Activated CD4-positive, alpha-beta memory T cell treated with anti-CD3 and anti-CD28 coated beads for 36 hours (primary cell): ENCODE measurements around the gene IRAK3. TPM values are rescaled to one million over a fixed set of nuclear protein-coding genes. Genes with fewer than 3 reads are reported as not detected.

Source experiments
- CTCF ChIA-PET: fragments of 350-600 bp; sonication (Branson Sonifier 250); formaldehyde crosslinking; loops from one replicate; lab custom pipeline; 2021; ENCODE audit warnings: antibody characterized with exemption, inconsistent platforms; lab: Charles Lee
- POLR2A ChIA-PET: fragments of 350-600 bp; sonication (Branson Sonifier 250); formaldehyde crosslinking; loops from one replicate; lab custom pipeline; 2021; ENCODE audit warnings: antibody characterized with exemption; lab: Charles Lee
- DNase-seq: peaks from one replicate; pipeline ENCODE4 v3.0.0-alpha.2; 2020
- H3K27ac Mint-ChIP-seq: one replicate; pipeline ENCODE4 v1.8.0; 2021; ENCODE audit warnings: mixed read lengths
- H3K27me3 Mint-ChIP-seq: one replicate; pipeline ENCODE4 v1.8.0; 2021; ENCODE audit warnings: mixed read lengths
- H3K36me3 Mint-ChIP-seq: one replicate; pipeline ENCODE4 v1.8.0; 2021; ENCODE audit warnings: mixed read lengths
- H3K4me1 Mint-ChIP-seq: one replicate; pipeline ENCODE4 v1.8.0; 2021; ENCODE audit warnings: low read depth, mixed read lengths
- H3K4me3 Mint-ChIP-seq: one replicate; pipeline ENCODE4 v1.8.0; 2021; ENCODE audit warnings: mild to moderate bottlenecking, mixed read lengths
- H3K9me3 Mint-ChIP-seq: one replicate; pipeline ENCODE4 v1.8.0; 2021; ENCODE audit warnings: mixed read lengths
- intact Hi-C: fragments of 100-400 bp; cut with micrococcal nuclease; formaldehyde crosslinking; loops from one replicate; pipeline ENCODE4 v1.15.1; 2023
- total RNA-seq, 2 experiments: library from RNA; stranded (reverse); gene quantifications; one replicate each; pipeline ENCODE4 v1.2.3, GENCODE V29; 2021

Gene IRAK3
- total RNA-seq, 2 experiments from 2014 or later: 0.45 to 0.46 TPM

DNA sequence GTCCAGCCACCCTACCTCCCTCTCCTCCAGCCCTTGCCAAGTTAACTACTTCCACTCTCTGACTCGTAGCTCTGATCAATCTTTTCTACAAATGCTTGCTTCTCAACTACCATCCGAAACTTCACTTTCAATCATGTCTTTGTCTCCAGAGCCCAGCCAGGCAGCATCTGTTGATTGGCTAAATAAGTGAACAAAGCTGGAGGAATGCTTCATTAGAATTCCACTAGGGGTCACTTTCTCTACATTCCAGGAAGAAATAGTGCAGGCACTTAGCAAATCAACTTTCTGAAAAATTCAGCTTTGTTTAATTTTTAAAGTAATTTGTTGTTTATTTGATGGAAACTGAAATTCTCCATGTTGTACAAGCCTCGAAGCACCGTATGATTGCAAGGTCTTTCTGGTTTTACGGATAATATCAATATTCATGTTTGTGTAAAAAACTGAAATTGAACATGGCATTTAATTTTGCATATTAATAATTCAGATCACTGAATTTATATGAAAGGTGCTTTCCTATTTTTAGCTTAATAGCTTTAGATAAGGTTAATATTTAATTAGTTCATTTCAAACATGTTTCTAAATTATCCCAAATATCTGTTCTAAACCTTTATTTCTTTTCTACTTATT is 80.9 kb downstream of the IRAK3 start:
- Mint-ChIP-seq H3K4me3 (no peak overlapping the region), H3K27me3 (no peaks in the 10 kb centered on the region), H3K36me3 (no peaks in the 10 kb centered on the region), H3K4me1 (peaks cover 4% of the 10 kb centered on the region), H3K9me3 (no peaks in the 10 kb centered on the region), H3K27ac (no peak overlapping the region)
- intact Hi-C loops: loop anchor here (1.0 kb wide), 2 partner anchors 139 to 424 kb away; no protein-coding TSS in a partner anchor
- DNase-seq: peak; percentile 30
- CTCF ChIA-PET: interaction anchor here (0.7 to 4.1 kb wide), 29 partner anchors 9 to 426 kb away, joined by 3 to 53 read pairs (median 4); partner anchors contain the start of genes HELB and TMBIM4
- POLR2A ChIA-PET: interaction anchor here (0.9 to 1.6 kb wide), 2 partner anchors 33 to 139 kb away, joined by 3 to 9 read pairs; partner anchors contain the start of gene HELB

DNA sequence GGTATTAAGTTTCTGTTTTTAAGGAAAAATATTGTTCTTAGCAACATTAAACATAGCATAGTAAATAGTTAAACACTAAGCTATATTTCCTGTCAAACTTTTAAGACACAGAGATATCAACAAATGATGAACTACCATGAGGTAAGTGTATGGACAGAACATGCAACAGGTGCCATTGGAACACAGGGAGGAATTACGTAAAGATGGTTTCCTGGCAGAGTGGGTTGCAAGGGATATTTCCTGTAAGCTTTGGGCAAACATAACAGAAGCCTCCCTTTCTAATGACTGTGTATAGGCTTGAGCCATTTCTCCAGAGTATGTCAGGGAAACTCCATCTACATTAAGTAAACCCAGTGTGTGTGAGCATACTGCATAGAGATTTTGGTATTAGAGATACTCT is 81.6 kb downstream of the IRAK3 start:
- ChIA-PET POLR2A (interaction anchor here (1.6 kb wide), 1 partner anchor 32 kb away, joined by 9 read pairs; the partner anchor contains the start of gene HELB), CTCF (interaction anchor here (0.7 to 4.1 kb wide), 17 partner anchors 9 to 426 kb away, joined by 3 to 53 read pairs (median 5); partner anchors contain the start of genes HELB and TMBIM4)
- DNase-seq: no peak
- intact Hi-C loops: loop anchor here (1.0 kb wide), 1 partner anchor 139 kb away; no protein-coding TSS in a partner anchor
- Mint-ChIP-seq H3K4me1 (peaks cover 5% of the 10 kb centered on the region), H3K9me3 (no peaks in the 10 kb centered on the region), H3K27ac (no peak overlapping the region), H3K27me3 (no peaks in the 10 kb centered on the region), H3K36me3 (no peaks in the 10 kb centered on the region), H3K4me3 (no peak overlapping the region)

DNA sequence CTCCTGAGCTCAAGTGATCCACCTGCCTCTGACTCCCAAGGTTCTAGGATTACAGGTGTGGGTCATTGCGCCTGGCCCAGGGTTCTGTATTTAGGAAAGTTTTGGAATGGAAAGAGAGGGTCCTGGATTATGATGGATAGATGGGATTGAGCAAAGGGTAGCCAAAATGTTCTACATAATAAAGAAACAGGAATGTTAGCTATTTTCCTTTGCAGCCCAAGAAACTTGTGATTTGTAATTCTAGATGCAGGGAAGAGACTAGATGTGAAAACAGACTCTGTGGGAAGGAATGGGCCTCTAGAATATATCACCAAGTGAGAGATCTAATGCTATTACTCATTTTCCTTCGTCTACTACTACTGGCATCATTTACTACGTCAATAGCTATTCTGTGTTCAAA is 83.6 kb downstream of the IRAK3 start:
- intact Hi-C loops: no loop called here
- H3K9me3 Mint-ChIP-seq: no peaks in the 10 kb centered on the region
- H3K36me3 Mint-ChIP-seq: no peaks in the 10 kb centered on the region
- H3K4me1 Mint-ChIP-seq: peaks cover 14% of the 10 kb centered on the region
- H3K27me3 Mint-ChIP-seq: no peaks in the 10 kb centered on the region
- ChIA-PET CTCF (interaction anchor here (1.6 to 4.1 kb wide), 2 partner anchors 136 to 142 kb away, joined by 3 to 53 read pairs; partner anchors contain the start of gene LLPH), POLR2A (no interaction called here)
- H3K4me3 Mint-ChIP-seq: no peak overlapping the region
- H3K27ac Mint-ChIP-seq: no peak overlapping the region
- DNase-seq: no peak

DNA sequence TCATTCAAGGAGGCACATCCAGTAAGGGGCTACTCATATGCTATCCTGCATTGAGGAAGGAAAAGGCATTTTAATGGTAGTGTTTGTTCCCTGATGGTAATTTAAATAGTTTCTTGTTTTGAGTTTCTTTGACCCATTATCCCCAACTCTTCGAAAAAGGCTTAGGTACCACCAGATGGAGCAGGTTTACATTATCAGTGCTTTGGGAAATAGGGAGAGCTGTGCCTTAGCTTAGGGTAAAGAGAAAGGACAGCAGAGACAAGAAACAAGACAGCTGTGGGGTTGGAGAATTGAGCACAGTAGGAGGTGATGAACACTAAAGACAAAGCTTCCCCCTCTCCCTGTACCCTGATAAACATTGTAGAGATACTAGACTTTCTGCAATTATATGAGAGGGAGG is 84.1 kb downstream of the IRAK3 start:
- intact Hi-C loops: no loop called here
- DNase-seq: no peak
- no peaks in the 10 kb centered on the region for H3K9me3 Mint-ChIP-seq
- ChIA-PET POLR2A (no interaction called here), CTCF (interaction anchor here (1.6 to 4.1 kb wide), 2 partner anchors 136 to 142 kb away, joined by 3 to 53 read pairs; partner anchors contain the start of gene LLPH)
- H3K4me3 Mint-ChIP-seq: no peak overlapping the region
- no peaks in the 10 kb centered on the region for H3K36me3 Mint-ChIP-seq
- H3K27ac Mint-ChIP-seq: no peak overlapping the region
- H3K4me1 Mint-ChIP-seq: peaks cover 14% of the 10 kb centered on the region
- no peaks in the 10 kb centered on the region for H3K27me3 Mint-ChIP-seq

DNA sequence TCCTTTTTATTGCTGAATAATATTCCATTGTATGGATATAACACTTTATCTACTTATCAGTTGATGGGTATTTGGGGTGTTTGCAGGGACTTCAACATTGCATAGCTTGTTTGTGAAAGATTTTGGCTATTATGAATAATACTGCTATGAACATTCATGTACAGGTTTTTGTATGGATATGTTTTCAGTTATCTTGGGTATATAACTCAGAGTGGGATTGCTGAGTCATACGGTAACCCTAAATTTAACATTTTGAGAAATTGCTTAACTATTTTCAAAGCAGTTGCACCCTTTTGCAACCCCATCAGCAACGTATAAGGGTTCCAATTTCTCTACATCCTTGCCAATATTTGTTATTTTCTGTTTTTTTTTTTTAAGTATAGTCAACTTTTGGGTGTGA is 86.0 kb downstream of the IRAK3 start:
- Mint-ChIP-seq H3K27ac (no peak overlapping the region), H3K4me3 (no peak overlapping the region)
- POLR2A ChIA-PET: interaction anchor here (1.0 kb wide), 1 partner anchor 28 kb away, joined by 3 read pairs; the partner anchor contains the start of gene HELB

GRCh38 chr12:66279123-66279712 is 90.2 kb downstream of the IRAK3 start:
- H3K4me3 Mint-ChIP-seq: no peak overlapping the region

More for the DNA sequence above, 86.0 kb downstream of the IRAK3 start:
- intact Hi-C loops: loop anchor here (1.0 to 5.0 kb wide), 2 partner anchors 27 to 108 kb away; partner anchors contain the start of genes HELB and TMBIM4
- Mint-ChIP-seq H3K27me3 (no peaks in the 10 kb centered on the region), H3K9me3 (no peaks in the 10 kb centered on the region), H3K4me1 (peaks cover 24% of the 10 kb centered on the region), H3K36me3 (no peaks in the 10 kb centered on the region)
- CTCF ChIA-PET: interaction anchor here (1.0 kb wide), 1 partner anchor 133 kb away, joined by 3 read pairs; no protein-coding TSS in a partner anchor
- DNase-seq: no peak

GRCh38 chr12:66280561-66280960 is 91.5 kb downstream of the IRAK3 start:
- H3K27me3 Mint-ChIP-seq: no peaks in the 10 kb centered on the region
- H3K9me3 Mint-ChIP-seq: peaks cover 12% of the 10 kb centered on the region
- H3K4me3 Mint-ChIP-seq: no peak overlapping the region
- POLR2A ChIA-PET: no interaction called here
- H3K4me1 Mint-ChIP-seq: peaks cover 39% of the 10 kb centered on the region
- no peak overlapping the region for H3K27ac Mint-ChIP-seq
- DNase-seq: no peak
- CTCF ChIA-PET: no interaction called here
- H3K36me3 Mint-ChIP-seq: peaks cover 1% of the 10 kb centered on the region
- intact Hi-C loops: loop anchor here (10.0 kb wide), 2 partner anchors 64 to 984 kb away; partner anchors contain the start of gene CAND1

More at GRCh38 chr12:66279123-66279712, 90.2 kb downstream of the IRAK3 start:
- ChIA-PET CTCF (interaction anchor here (0.5 to 1.6 kb wide), 16 partner anchors 9 to 430 kb away, joined by 3 to 14 read pairs (median 4); no protein-coding TSS in a partner anchor), POLR2A (interaction anchor here (1.3 kb wide), 1 partner anchor 110 kb away, joined by 4 read pairs; the partner anchor contains the start of gene TMBIM4)
- H3K36me3 Mint-ChIP-seq: peaks cover 1% of the 10 kb centered on the region
- peak; percentile 60 for DNase-seq
- peaks cover 38% of the 10 kb centered on the region for H3K4me1 Mint-ChIP-seq
- intact Hi-C loops: loop anchor here (1.0 to 5.0 kb wide), 2 partner anchors 112 to 130 kb away; partner anchors contain the start of gene TMBIM4
- H3K9me3 Mint-ChIP-seq: peaks cover 12% of the 10 kb centered on the region
- H3K27me3 Mint-ChIP-seq: no peaks in the 10 kb centered on the region
- H3K27ac Mint-ChIP-seq: no peak overlapping the region

GRCh38 chr12:66282244-66282643 is 93.2 kb downstream of the IRAK3 start:
- H3K4me3 Mint-ChIP-seq: no peak overlapping the region
- intact Hi-C loops: loop anchor here (10.0 kb wide), 2 partner anchors 63 to 983 kb away; partner anchors contain the start of gene CAND1
- ChIA-PET POLR2A (no interaction called here), CTCF (interaction anchor here (0.7 kb wide), 1 partner anchor 106 kb away, joined by 3 read pairs; no protein-coding TSS in a partner anchor)
- H3K27me3 Mint-ChIP-seq: no peaks in the 10 kb centered on the region
- peaks cover 12% of the 10 kb centered on the region for H3K9me3 Mint-ChIP-seq
- peaks cover 42% of the 10 kb centered on the region for H3K4me1 Mint-ChIP-seq
- peaks cover 1% of the 10 kb centered on the region for H3K36me3 Mint-ChIP-seq
- DNase-seq: no peak
- H3K27ac Mint-ChIP-seq: no peak overlapping the region

GRCh38 chr12:66287275-66287674 is 98.3 kb downstream of the IRAK3 start:
- DNase-seq: no peak
- Mint-ChIP-seq H3K9me3 (peaks cover 2% of the 10 kb centered on the region), H3K4me1 (peaks cover 64% of the 10 kb centered on the region), H3K36me3 (no peaks in the 10 kb centered on the region), H3K27ac (peak overlapping the region; percentile 44), H3K27me3 (no peaks in the 10 kb centered on the region), H3K4me3 (no peak overlapping the region)
- intact Hi-C loops: loop anchor here (10.0 kb wide), 2 partner anchors 58 to 978 kb away; partner anchors contain the start of gene CAND1
- POLR2A ChIA-PET: no interaction called here
- CTCF ChIA-PET: no interaction called here

GRCh38 chr12:66288121-66288520 is 99.1 kb downstream of the IRAK3 start:
- Mint-ChIP-seq H3K36me3 (no peaks in the 10 kb centered on the region), H3K27me3 (no peaks in the 10 kb centered on the region), H3K9me3 (peaks cover 3% of the 10 kb centered on the region), H3K4me3 (peak overlapping the region; percentile 49), H3K4me1 (peaks cover 62% of the 10 kb centered on the region), H3K27ac (peak overlapping the region; percentile 44)
- CTCF ChIA-PET: interaction anchor here (0.6 kb wide), 1 partner anchor 14 kb away, joined by 3 read pairs; the partner anchor contains the start of gene HELB
- POLR2A ChIA-PET: interaction anchor here (1.3 kb wide), 1 partner anchor 14 kb away, joined by 14 read pairs; the partner anchor contains the start of gene HELB
- peak; percentile 67 for DNase-seq
- intact Hi-C loops: loop anchor here (10.0 kb wide), 2 partner anchors 57 to 977 kb away; partner anchors contain the start of gene CAND1

DNA sequence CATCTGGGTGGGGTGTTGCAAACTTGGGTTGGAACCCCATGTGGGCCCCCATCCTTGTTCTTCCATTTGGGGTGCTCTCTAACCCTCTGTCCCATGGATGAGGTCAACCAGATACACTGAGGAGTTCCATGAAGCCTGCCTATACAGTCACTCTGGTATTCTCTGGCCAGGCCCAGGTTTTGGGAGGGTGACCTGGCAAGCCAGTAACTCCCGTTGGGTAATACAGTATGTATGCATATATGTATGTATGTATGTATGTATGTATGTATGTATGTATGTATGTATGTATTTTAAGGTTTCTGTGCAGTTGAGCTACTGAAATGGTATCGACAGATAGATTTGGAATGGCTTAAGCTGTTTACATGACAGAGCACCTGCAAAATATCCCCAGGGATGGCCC is 100.5 kb downstream of the IRAK3 start:
- CTCF ChIA-PET: no interaction called here
- Mint-ChIP-seq H3K4me1 (peaks cover 61% of the 10 kb centered on the region), H3K27me3 (no peaks in the 10 kb centered on the region), H3K36me3 (no peaks in the 10 kb centered on the region), H3K27ac (peak overlapping the region; percentile 20), H3K9me3 (peaks cover 3% of the 10 kb centered on the region), H3K4me3 (no peak overlapping the region)
- POLR2A ChIA-PET: interaction anchor here (2.2 kb wide), 1 partner anchor 13 kb away, joined by 6 read pairs; the partner anchor contains the start of gene HELB
- intact Hi-C loops: loop anchor here (10.0 kb wide), 2 partner anchors 55 to 975 kb away; partner anchors contain the start of gene CAND1
- no peak for DNase-seq
